Motor neuron (in vitro differentiated cells): ENCODE measurements around the gene TMEM59. TPM values are rescaled to one million over a fixed set of nuclear protein-coding genes. Genes with fewer than 3 reads are reported as not detected.

Experiments
- ATAC-seq, 8 experiments: fragments of 200-7000 bp; cut with Tn5 transposase; replicated peaks in 6 of 8; 2 replicates each; pipeline ENCODE4 v1.8.0; 2021; ENCODE audit warnings: mild to moderate bottlenecking in 8 of 8, moderate library complexity in 8 of 8
- H3K27ac ChIP-seq, 2 donors: fragments of 250-450 bp; sonication (Bioruptor Pico); 2 replicates each; pipeline ENCODE4 v1.9.0; 2021; ENCODE audit warnings: antibody characterized with exemption in 2 of 2, mild to moderate bottlenecking in 2 of 2, moderate library complexity in 1 of 2
- H3K4me1 ChIP-seq, 2 donors: fragments of 250-450 bp; sonication (Bioruptor Pico); replicated peaks in 1 of 2; 2 replicates each; pipeline ENCODE4 v1.6.1; 2021; ENCODE audit warnings: antibody characterized with exemption in 2 of 2, mild to moderate bottlenecking in 2 of 2, moderate library complexity in 1 of 2
- H3K4me3 ChIP-seq, 5 donors: fragments of 250-450 bp; sonication (Bioruptor Pico); 2 replicates each; pipeline ENCODE4 v1.9.0; 2021; ENCODE audit warnings: antibody characterized with exemption in 5 of 5, mild to moderate bottlenecking in 5 of 5, moderate library complexity in 4 of 5
- WGBS, 10 experiments: fragments of 450-650 bp; shearing (Covaris generic); methylation state at CpG; one replicate each; pipeline ENCODE4 v1.0.0; 2022; 5-methylcytosine and 5-hydroxymethylcytosine counted together
- in situ Hi-C, 9 experiments: fragments of 400-800 bp; cut with MboI; loops; one replicate each; pipeline ENCODE4 v1.15.0; 2021; ENCODE audit warnings: low sequenced_read_pairs in 9 of 9, low pct_unique_long_range_greater_than_20kb in 2 of 9; ENCODE audit not compliant: unreplicated experiment in 9 of 9
- total RNA-seq, 8 experiments: library from RNA; unstranded; fragments of 300-600 nt; gene quantifications; 2 replicates each; pipeline versions ENCODE4 v1.2.3 to v1.2.4, GENCODE V29; 2022

The TMEM59 gene
- total RNA-seq, 8 experiments from 2014 or later = 114 to 406 (median 146) TPM

DNA sequence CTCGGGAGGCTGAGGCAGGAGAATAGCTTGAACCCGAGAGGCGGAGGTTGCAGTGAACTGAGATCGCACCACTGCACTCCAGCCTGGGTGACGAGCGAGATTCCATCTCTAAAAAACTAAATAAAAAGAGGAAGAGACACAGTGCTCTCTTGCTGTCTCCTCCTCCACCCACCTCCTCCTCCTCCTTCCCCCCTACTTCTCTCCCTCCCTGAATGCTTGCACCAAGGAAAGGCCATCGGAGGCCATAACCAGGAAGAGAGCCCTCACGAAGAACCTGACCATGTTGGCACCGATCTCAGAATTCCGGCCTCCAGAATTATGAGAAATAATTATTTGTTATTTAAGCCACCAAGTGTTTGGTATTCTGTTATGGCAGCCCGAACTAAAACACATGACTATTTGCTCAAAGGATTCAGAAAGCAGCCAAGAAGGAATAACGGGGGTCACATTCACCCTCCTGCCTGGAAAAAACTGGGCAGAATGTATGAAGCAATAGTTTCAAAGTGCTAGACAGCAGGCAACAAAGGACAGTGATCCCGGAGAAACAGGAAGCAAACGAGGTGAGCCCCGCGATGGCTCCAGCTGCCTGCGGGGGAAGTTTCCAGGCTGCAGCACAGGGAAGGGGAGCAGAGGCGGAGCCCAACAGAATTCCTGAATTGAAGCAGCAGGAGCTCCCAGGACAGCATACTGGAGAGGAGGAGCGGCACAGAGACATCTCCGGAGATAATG lies 70.8 kb downstream of the TMEM59 start:
- no peak overlapping the region for H3K27ac ChIP-seq
- peaks cover 6 to 9% of the 10 kb centered on the region in 2 donors for H3K4me1 ChIP-seq
- in situ Hi-C loops = no loop called here
- H3K4me3 ChIP-seq = peak overlapping the region in 2 of 5 donors; percentile 1 to 6
- ATAC-seq = peak; percentile 63 to 97 (median 86)
- WGBS, 10 experiments = 18 to 90% (median 38%) methylated on average over 2 to 20 of the region's 20 CpGs; no CpG with 5 or more reads in 1 of the 10 experiments

DNA sequence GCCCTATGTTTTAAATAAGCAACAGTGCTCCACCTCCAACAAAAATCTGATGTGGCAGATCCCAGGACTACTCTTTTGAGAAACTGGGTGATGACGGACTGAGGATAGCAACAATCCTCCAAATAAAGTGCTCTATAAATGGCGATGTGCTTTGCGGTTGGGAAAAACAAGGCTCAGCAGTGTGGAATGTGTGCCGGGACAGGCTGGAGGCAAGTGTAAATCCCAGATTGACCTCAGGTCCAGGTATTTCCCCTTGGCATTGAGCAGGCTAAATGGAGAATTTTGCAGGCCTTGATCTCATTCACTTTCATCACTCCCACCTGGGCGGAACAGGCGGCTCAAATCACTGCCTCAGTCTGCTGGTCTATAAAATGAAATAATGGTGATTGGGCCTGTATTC lies 71.8 kb downstream of the TMEM59 start:
- Histone ChIP-seq H3K4me1 (peaks cover 6 to 9% of the 10 kb centered on the region in 2 donors), H3K4me3 (no peak overlapping the region), H3K27ac (no peak overlapping the region)
- ATAC-seq = no peak
- in situ Hi-C loops = no loop called here
- 94 to 100% (median 100%) methylated on average over 1 to 6 of the region's 6 CpGs; no CpG with 5 or more reads in 3 of the 10 experiments for WGBS, 10 experiments

DNA sequence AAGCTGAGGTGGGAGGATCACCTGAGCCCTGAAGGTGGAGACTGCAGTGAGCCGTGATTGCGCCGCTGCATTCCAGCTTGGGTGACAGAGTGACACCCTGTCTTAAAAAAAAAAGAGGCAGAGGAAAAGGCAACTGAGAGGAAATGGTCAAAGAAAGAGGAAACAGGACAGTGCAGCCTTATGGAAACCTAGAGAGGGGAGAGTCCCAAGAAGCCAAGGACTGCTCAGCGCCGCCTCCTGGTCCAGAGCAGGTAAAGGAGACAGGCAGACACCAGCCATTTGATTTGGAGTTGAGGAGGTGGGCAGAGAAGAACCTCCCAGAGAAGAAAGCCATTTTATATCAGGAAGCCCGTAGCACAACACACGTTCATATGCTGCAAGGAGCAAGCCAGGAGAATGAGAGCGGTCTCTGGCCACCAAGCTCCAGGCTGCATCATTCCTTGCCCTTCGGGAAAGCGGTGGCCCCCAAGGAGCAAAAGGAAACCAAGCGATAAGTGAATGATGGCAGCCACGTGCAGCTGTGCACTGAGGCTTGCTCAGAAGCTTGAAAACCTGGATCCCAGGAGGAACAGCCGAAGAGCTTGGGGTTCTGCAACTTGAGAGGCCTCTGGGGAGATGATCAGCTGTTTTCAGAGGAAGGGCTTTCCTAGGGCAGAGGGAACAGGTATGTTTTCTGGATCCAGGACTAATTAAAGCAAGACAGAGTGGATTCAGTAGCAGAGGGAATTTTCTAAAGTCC lies 73.1 kb downstream of the TMEM59 start:
- Histone ChIP-seq H3K4me3 (no peak overlapping the region), H3K27ac (no peak overlapping the region), H3K4me1 (peaks cover 6 to 9% of the 10 kb centered on the region in 2 donors)
- no peak for ATAC-seq
- WGBS, 10 experiments = 75 to 100% (median 90%) methylated on average over 1 to 13 of the region's 13 CpGs; no CpG with 5 or more reads in 1 of the 10 experiments
- in situ Hi-C loops = no loop called here

Other genes starting within 250 kb of the TMEM59 start
- 10 to 100 TPM; 10.5 to 36.4 (median 16.6) TPM for gene NDC1, start 214.9 kb downstream of the TMEM59 start, total RNA-seq
- gene YIPF1, start 163.4 kb downstream of the TMEM59 start, total RNA-seq = 10 to 100 TPM; 18.4 to 41.4 (median 34.6) TPM
- 1 to 10 TPM in 1 of 8 experiments, under 1 TPM in 7; 0.15 to 1.2 (median 0.35) TPM for gene DIO1, start 159.0 kb downstream of the TMEM59 start, total RNA-seq
- 10 to 100 TPM; 27.9 to 57.3 (median 40.6) TPM for gene IFT25, start 107.5 kb downstream of the TMEM59 start, total RNA-seq
- gene LRRC42, start 106.9 kb downstream of the TMEM59 start, total RNA-seq = 10 to 100 TPM; 18.0 to 39.8 (median 25.1) TPM
- under 1 TPM in 4 of 8 experiments, not detected in 4; 0.14 to 0.43 (median 0.17) TPM for gene LDLRAD1, start 35.0 kb downstream of the TMEM59 start, total RNA-seq
- 10 to 100 TPM in 1 of 8 experiments, 1 to 10 TPM in 7; 3.0 to 10.1 (median 7.4) TPM for gene TCEANC2, start 404 bp upstream of the TMEM59 start, total RNA-seq
- under 1 TPM in 4 of 8 experiments, not detected in 4; 0.09 to 0.21 (median 0.15) TPM for gene CDCP2, start 99.8 kb upstream of the TMEM59 start, total RNA-seq
- 1 to 10 TPM; 4.6 to 9.8 (median 5.9) TPM for gene CYB5RL, start 146.8 kb upstream of the TMEM59 start, total RNA-seq
- gene MRPL37, start 147.0 kb upstream of the TMEM59 start, total RNA-seq = 100 to 1,000 TPM in 1 of 8 experiments, 10 to 100 TPM in 7; 49.7 to 101 (median 78.5) TPM